Neural cell (in vitro differentiated cells): ENCODE data around the gene INPP4B. TPM values are rescaled to one million over a fixed set of nuclear protein-coding genes. Genes with fewer than 3 reads are reported as not detected.

Experiments
- H2AFZ ChIP-seq: fragments of 200-600, 300-800 bp; sonication (generic), shearing (Covaris generic); 2 replicates; pipeline ENCODE4 v1.6.0; 2014; ENCODE audit warnings: low read depth, mild to moderate bottlenecking, antibody characterized with exemption, low read length, moderate library complexity
- H3F3A ChIP-seq: fragments of 200-600 bp; shearing (Covaris generic); 2 replicates; pipeline ENCODE4 v1.6.1; 2016; ENCODE audit warnings: mild to moderate bottlenecking, moderate library complexity, mixed read lengths, antibody characterized with exemption, low read length; ENCODE audit not compliant: insufficient read depth, poor library complexity, severe bottlenecking
- H3K27ac ChIP-seq: fragments of 200-600, 300-800 bp; sonication (generic), shearing (Covaris generic); 2 replicates; pipeline ENCODE4 v1.5.1; 2014; ENCODE audit warnings: mild to moderate bottlenecking, low read length, moderate library complexity
- H3K27me3 ChIP-seq: fragments of 300-800, 200-600 bp; sonication (generic), shearing (Covaris generic); 2 replicates; pipeline ENCODE4 v1.6.0; 2014; ENCODE audit warnings: mild to moderate bottlenecking, low read depth, low read length, moderate library complexity; ENCODE audit not compliant: insufficient read depth
- H3K36me3 ChIP-seq: fragments of 300-800, 200-600 bp; sonication (generic), shearing (Covaris generic); 2 replicates; pipeline ENCODE4 v1.5.1; 2014; ENCODE audit warnings: mild to moderate bottlenecking, antibody characterized with exemption, low read length, moderate library complexity; ENCODE audit not compliant: insufficient read depth
- H3K4me2 ChIP-seq: fragments of 300-800, 200-600 bp; sonication (generic), shearing (Covaris generic); 2 replicates; pipeline ENCODE4 v1.6.0; 2014; ENCODE audit warnings: mild to moderate bottlenecking, low read length
- H3K4me3 ChIP-seq: fragments of 300-800, 200-600 bp; sonication (generic), shearing (Covaris generic); 2 replicates; pipeline ENCODE4 v1.5.1; 2014; ENCODE audit warnings: mild to moderate bottlenecking, low read length, moderate library complexity
- H3K79me2 ChIP-seq: fragments of 200-600 bp; shearing (Covaris generic); replicated peaks from 2 replicates; pipeline ENCODE4 v1.6.0; 2014; ENCODE audit warnings: mild to moderate bottlenecking, low read length, moderate library complexity; ENCODE audit not compliant: insufficient read depth
- H3K9ac ChIP-seq: fragments of 300-800, 200-600 bp; sonication (generic), shearing (Covaris generic); 2 replicates; pipeline ENCODE4 v1.6.1; 2016; ENCODE audit warnings: mild to moderate bottlenecking, low read length, mixed read lengths
- H3K9me2 ChIP-seq: fragments of 200-600 bp; shearing (Covaris generic); 2 replicates; pipeline ENCODE4 v1.6.1; 2016; ENCODE audit warnings: mild to moderate bottlenecking, low read length, mixed read lengths; ENCODE audit not compliant: insufficient read depth
- H3K9me3 ChIP-seq: fragments of 200-600, 300-800 bp; sonication (generic), shearing (Covaris generic); 2 replicates; pipeline ENCODE4 v1.6.1; 2016; ENCODE audit warnings: mild to moderate bottlenecking, mixed run types, low read length, moderate library complexity, mixed read lengths
- H4K20me1 ChIP-seq: fragments of 200-600 bp; shearing (Covaris generic); 2 replicates; pipeline ENCODE4 v1.6.1; 2016; ENCODE audit warnings: mild to moderate bottlenecking, mixed run types; ENCODE audit not compliant: insufficient read depth
- CTCF ChIP-seq: fragments of 450-650 bp; IDR thresholded peaks from 2 replicates; pipeline ENCODE4 v1.5.1; 2014; ENCODE audit warnings: antibody characterized with exemption, mild to moderate bottlenecking, moderate library complexity; ENCODE audit not compliant: poor library complexity, severe bottlenecking
- EP300 ChIP-seq: fragments of 450-650 bp; conservative IDR thresholded peaks from 2 replicates; pipeline ENCODE4 v1.6.1; 2014; ENCODE audit warnings: antibody characterized with exemption, mild to moderate bottlenecking, moderate library complexity; ENCODE audit not compliant: poor library complexity, severe bottlenecking
- EZH2 ChIP-seq: fragments of 200-600, 300-800 bp; shearing (Covaris generic), sonication (generic); IDR thresholded peaks from 2 replicates; pipeline ENCODE4 v1.6.1; 2014; ENCODE audit warnings: antibody characterized with exemption, low read length, borderline replicate concordance, mild to moderate bottlenecking; ENCODE audit not compliant: insufficient read depth, poor library complexity, severe bottlenecking
- MXI1 ChIP-seq: fragments of 450-650 bp; conservative IDR thresholded peaks from 2 replicates; pipeline ENCODE4 v1.6.1; 2014; ENCODE audit warnings: antibody characterized with exemption, mild to moderate bottlenecking; ENCODE audit not compliant: poor library complexity, severe bottlenecking
- POLR2AphosphoS5 ChIP-seq: IDR thresholded peaks from 2 replicates; pipeline ENCODE4 v1.6.1; 2012
- RAD21 ChIP-seq: fragments of 450-650 bp; conservative IDR thresholded peaks from 2 replicates; pipeline ENCODE4 v1.6.1; 2014; ENCODE audit warnings: antibody characterized with exemption, mild to moderate bottlenecking, moderate library complexity
- SMC3 ChIP-seq: fragments of 450-650 bp; conservative IDR thresholded peaks from 2 replicates; pipeline ENCODE4 v1.6.1; 2014; ENCODE audit warnings: antibody characterized with exemption, mild to moderate bottlenecking, moderate library complexity; ENCODE audit not compliant: poor library complexity
- TAF1 ChIP-seq: IDR thresholded peaks from 2 replicates; pipeline ENCODE4 v1.6.1; 2012; ENCODE audit warnings: low read depth
- polyA plus RNA-seq: library from polyadenylated mRNA; depleted of rRNA; stranded (reverse); fragments of >200 nt; gene quantifications from 2 replicates; pipeline ENCODE4 v1.2.3, GENCODE V29; 2014
- TF ChIP-seq, protein P1 (sequence below): IDR thresholded peaks from 2 replicates; pipeline ENCODE4 v1.6.1; 2012; ENCODE audit warnings: borderline replicate concordance

Gene INPP4B
- polyA plus RNA-seq, 1 donor from 2014 or later: 0.30 TPM

DNA sequence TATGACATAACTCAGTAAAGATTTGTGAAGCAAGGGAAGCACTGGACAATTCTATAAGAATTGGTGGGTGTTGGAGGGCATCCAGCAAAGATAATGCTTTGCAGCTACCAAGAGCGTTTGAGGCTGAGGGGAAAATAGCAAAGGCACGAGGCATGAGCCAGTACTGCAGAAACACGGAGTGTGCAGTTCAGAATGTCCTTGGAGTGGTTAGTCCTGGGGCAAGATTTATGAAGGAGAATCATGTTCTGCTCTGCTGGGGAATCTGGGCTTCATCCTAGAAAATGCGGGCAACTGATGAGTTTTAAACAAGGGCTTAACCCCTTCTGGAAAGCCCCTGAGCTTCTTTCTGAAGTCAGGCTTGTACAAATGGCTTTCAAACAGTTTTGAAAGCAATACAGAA, 757.2 kb downstream of the INPP4B start:
- TF ChIP-seq, protein P1, sequence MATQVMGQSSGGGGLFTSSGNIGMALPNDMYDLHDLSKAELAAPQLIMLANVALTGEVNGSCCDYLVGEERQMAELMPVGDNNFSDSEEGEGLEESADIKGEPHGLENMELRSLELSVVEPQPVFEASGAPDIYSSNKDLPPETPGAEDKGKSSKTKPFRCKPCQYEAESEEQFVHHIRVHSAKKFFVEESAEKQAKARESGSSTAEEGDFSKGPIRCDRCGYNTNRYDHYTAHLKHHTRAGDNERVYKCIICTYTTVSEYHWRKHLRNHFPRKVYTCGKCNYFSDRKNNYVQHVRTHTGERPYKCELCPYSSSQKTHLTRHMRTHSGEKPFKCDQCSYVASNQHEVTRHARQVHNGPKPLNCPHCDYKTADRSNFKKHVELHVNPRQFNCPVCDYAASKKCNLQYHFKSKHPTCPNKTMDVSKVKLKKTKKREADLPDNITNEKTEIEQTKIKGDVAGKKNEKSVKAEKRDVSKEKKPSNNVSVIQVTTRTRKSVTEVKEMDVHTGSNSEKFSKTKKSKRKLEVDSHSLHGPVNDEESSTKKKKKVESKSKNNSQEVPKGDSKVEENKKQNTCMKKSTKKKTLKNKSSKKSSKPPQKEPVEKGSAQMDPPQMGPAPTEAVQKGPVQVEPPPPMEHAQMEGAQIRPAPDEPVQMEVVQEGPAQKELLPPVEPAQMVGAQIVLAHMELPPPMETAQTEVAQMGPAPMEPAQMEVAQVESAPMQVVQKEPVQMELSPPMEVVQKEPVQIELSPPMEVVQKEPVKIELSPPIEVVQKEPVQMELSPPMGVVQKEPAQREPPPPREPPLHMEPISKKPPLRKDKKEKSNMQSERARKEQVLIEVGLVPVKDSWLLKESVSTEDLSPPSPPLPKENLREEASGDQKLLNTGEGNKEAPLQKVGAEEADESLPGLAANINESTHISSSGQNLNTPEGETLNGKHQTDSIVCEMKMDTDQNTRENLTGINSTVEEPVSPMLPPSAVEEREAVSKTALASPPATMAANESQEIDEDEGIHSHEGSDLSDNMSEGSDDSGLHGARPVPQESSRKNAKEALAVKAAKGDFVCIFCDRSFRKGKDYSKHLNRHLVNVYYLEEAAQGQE: no peak
- TF ChIP-seq EP300 (no peak), POLR2AphosphoS5 (no peak), TAF1 (no peak), SMC3 (no peak)
- Histone ChIP-seq H3K27me3 (no peaks in the 10 kb centered on the region), H3K27ac (no peak overlapping the region), H3K4me2 (no peak overlapping the region), H3K36me3 (no peaks in the 10 kb centered on the region), H3K79me2 (no peaks in the 10 kb centered on the region), H2AFZ (no peak overlapping the region), H3K9ac (no peak overlapping the region), H3K4me3 (no peak overlapping the region), H3K9me2 (no peaks in the 10 kb centered on the region), H4K20me1 (no peaks in the 10 kb centered on the region), H3F3A (no peaks in the 10 kb centered on the region), H3K9me3 (no peaks in the 10 kb centered on the region)

DNA sequence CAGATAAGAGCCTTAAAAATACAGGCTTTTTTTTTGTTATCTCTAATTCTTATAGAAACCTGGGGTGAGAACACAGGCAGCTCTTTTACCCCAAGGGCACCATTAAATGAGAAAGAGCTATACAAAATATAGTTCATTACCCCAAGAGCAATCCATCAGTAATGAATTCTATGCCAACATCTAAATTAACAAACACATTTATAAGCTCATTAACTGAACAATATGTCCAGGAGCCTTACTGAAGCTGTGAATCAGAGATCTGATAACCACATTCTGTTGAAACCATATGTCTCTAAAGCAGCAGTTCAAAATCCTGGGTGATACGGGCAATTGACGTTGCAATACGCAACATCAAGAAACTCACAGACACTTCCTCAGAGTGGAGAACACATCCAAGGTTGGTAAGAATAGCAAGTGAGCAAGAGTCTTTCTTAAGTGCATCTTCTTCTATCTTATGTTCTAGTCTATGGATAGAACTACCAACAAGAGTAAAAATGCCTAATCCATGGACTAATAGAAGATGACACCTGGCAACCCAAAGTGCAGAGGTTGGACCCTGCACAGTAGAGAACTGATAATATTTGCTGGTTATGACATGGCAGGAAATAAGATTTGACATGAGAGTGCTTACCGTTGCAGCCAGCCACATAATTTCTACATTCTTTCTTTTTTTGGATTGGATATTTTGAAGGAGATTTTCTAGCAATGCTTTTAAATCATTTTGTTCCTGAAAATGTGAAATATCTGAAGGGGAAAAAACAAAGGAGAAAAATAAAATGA, 760.4 kb downstream of the INPP4B start:
- Histone ChIP-seq H4K20me1 (no peaks in the 10 kb centered on the region), H3K9me2 (no peaks in the 10 kb centered on the region)
- TF ChIP-seq EP300 (no peak), POLR2AphosphoS5 (no peak), CTCF (no peak), RAD21 (no peak), SMC3 (no peak), TAF1 (no peak), MXI1 (no peak), EZH2 (no peak)
- TF ChIP-seq, protein P1: no peak

More for the DNA sequence above, 760.4 kb downstream of the INPP4B start:
- no peak overlapping the region for H2AFZ ChIP-seq
- H3K36me3 ChIP-seq: no peaks in the 10 kb centered on the region
- H3K9ac ChIP-seq: no peak overlapping the region
- no peak overlapping the region for H3K4me3 ChIP-seq
- no peaks in the 10 kb centered on the region for H3K79me2 ChIP-seq
- no peak overlapping the region for H3K4me2 ChIP-seq
- no peaks in the 10 kb centered on the region for H3K9me3 ChIP-seq
- H3K27ac ChIP-seq: no peak overlapping the region
- no peaks in the 10 kb centered on the region for H3F3A ChIP-seq
- no peaks in the 10 kb centered on the region for H3K27me3 ChIP-seq
